Measurements from ENCODE around the gene ZBTB32.

DNA sequence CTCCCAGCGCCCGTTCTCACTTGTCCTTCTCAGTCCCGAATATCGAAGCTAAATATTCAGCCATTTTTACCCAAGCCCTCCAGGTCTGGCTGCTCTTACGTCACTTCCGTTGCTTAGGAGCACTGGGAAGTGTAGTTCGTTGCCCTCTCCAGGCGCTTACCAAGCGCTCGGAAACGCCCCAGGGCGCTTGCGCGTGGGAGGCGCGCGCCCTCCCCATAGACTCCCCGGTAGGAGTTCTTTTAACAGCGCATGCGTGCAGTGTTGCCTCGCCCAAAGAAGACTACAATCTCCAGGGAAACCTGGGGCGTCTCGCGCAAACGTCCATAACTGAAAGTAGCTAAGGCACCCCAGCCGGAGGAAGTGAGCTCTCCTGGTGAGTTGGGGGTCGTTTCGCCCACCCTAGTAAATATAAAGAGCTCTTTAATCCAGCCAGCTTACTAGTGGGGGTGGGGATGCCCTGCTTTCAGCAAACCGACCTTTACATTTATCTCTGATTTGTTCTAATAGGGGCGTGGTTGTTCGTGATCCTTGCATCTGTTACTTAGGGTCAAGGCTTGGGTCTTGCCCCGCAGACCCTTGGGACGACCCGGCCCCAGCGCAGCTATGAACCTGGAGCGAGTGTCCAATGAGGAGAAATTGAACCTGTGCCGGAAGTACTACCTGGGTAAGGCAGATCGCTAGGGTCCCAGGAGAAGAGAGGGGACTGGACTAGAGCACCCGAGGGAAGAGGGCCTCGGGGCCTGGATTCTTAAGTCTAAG is 41.1 kb downstream of the ZBTB32 start, which contains the start of the genes PSENEN and U2AF1L4:
- TF ChIP-seq, protein P1, sequence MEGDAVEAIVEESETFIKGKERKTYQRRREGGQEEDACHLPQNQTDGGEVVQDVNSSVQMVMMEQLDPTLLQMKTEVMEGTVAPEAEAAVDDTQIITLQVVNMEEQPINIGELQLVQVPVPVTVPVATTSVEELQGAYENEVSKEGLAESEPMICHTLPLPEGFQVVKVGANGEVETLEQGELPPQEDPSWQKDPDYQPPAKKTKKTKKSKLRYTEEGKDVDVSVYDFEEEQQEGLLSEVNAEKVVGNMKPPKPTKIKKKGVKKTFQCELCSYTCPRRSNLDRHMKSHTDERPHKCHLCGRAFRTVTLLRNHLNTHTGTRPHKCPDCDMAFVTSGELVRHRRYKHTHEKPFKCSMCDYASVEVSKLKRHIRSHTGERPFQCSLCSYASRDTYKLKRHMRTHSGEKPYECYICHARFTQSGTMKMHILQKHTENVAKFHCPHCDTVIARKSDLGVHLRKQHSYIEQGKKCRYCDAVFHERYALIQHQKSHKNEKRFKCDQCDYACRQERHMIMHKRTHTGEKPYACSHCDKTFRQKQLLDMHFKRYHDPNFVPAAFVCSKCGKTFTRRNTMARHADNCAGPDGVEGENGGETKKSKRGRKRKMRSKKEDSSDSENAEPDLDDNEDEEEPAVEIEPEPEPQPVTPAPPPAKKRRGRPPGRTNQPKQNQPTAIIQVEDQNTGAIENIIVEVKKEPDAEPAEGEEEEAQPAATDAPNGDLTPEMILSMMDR (IDR thresholded peaks at IDR 0.05) = peak in 2 of 4 experiments; percentile 7 to 38
- peak in 1 of 2 donors; percentile 54 for TF ChIP-seq POLR2A (IDR thresholded peaks at IDR 0.05)

Data from uterus (tissue), 2 donors.